Measurements from ENCODE around the gene NSMF.

Gene NSMF

DNA sequence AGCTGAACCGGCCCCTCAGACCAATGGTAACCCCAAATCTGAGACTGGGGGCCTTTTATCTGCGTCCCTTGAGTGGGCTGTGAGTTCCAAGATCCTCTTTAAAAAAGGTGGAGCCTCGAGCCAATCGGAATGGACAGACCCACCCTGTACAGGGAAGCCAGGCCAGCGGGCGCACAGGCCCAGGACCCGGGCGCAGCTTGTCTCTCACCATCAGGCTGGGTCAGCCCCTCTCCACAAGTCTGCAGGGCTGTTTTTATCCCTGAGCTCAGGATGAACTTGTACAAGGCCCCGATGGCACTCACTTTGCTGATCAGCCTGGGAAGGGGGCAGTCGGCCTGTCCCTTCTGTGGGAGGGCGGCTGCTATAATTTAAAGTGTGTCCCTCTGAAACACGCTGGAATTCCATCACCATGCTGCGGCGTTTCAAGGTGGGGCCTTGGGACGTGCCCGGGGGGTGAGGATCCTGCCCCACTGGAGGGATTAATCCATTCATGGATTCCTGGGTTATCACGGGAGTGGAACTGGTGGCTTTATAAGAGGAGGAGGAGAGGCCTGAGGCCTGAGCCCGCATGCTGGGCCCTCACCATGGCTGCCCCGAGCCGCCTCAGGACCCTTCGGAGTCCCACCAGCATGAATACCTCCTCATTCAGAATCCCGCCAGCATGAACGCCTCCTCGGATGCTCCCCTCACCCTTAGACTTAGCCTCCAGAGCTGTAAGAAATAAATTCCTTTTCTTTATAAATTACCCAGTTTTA, 50.3 kb downstream of the NSMF start:
- no peak for DNase-seq

DNA sequence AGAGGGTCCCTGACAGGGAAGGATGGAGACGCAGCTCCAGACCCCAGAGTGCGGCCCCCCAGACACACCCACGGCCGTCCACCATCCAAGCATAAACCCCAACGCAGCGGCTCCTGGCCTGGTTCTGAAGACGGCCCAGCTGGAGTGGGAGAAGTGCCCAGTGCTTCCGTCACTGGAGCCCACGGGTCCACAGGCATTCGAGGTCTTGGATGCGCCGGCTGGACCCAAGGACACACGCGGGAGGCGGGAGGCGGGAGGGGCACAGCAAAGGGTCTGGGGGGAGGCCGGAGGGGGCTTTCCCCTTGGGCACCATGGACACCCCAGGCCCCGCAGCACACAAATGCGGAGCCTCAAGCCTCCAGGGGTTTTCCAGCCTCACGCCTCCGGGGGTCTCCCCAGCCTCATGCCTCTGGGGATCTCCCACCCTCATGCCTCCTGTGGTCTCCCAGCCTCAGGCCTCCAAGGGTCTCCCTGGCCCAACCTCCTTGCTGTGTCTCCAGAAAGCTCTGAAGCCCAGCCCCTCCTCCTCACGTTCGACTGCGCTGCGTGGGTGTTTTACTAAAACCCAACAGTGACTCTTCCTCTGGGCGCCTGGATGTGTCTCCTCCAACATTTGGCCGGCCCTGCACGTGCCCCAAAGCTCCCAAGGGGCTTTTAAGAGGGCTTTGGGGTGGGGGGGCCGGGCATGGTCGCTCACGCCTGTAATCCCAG, 51.4 kb downstream of the NSMF start:
- no peak for DNase-seq

DNA sequence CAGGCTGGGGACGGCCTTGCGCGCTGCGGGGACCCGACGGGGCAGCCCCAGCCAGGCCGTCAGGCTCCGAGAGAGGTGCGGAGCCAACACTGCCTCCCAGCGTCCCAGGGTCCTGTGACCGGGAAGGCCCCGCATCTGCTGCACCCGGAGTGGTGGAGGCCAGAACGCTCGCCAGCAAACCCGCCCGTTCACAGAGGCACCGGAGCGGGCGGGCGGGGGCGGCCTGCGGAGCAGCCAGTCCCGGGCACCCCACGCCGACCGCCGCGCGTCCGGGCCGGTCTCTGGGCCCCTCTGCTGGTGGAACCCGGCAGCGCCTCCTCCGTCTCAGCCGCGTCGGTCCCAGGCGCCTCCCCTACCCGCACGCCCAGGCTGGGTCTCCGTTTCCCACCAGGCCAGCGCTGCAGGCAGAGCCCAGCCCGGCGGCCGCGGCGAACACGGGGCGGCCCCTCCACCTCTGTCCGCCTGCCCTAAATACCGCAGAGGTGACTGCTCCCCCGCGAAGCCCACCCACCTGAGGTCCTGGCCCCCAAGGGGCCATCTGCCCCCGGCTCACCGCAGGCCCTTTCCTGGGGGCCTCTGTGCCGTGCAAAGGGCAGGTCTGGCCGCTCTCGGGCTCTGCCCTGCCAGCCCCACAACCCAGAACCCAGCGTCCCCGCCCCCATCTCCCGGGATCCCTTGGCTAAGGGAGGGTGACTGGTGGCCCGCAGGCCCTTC, 52.1 kb downstream of the NSMF start:
- DNase-seq, result peak; percentile 63

DNA sequence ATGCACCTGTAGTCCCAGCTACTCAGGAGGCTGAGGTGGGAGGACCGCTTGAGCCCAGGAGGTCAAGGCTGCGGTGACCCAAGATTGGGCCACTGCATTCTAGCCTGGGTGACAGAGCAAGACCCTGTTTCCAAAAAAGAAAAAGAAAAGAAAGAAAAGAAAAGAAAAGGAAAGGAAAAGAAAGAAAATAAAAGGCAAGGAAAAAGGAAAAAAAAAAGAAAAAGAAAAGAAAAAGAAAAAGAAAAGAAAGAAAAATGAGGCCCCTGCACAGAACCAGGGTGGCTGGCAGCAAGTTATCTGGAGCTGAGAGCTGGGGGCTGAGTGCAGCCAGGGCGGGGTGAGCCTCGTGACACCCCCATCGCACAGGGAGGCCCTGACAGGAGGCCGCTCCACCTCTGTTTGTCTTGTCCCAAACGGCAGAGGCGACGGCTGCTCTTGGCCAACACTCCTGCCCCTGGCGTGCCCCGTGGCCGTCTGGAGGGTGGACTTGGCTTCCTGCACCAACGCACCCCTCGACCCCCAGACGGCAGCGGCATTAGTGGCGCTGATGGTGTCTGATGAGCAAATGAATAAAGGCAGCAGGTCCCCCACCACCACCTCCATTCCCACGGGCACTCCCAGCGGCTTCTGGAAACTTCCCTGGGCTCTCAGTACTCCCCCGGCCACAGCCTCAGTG, 52.9 kb downstream of the NSMF start:
- DNase-seq, result no peak

DNA sequence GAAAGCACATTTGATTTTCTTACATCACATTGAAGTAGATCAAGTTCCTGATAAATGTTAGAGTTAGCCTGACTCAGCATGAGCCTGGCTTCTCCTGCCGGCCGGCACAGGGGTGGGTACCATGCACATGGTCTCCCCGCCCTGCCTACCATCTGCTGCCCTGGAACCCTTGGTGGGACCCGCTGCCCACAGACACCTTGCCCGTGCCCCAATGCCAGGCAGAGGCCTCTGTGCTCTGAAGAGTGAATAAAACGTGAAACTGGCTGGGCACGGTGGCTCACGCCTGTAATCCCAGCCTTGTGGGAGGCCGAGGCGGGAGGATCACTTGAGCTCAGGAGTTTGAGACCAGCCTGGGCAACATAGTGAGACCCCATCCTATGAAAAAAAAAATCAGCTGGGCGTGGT, 53.5 kb downstream of the NSMF start:
- no peak for DNase-seq

DNA sequence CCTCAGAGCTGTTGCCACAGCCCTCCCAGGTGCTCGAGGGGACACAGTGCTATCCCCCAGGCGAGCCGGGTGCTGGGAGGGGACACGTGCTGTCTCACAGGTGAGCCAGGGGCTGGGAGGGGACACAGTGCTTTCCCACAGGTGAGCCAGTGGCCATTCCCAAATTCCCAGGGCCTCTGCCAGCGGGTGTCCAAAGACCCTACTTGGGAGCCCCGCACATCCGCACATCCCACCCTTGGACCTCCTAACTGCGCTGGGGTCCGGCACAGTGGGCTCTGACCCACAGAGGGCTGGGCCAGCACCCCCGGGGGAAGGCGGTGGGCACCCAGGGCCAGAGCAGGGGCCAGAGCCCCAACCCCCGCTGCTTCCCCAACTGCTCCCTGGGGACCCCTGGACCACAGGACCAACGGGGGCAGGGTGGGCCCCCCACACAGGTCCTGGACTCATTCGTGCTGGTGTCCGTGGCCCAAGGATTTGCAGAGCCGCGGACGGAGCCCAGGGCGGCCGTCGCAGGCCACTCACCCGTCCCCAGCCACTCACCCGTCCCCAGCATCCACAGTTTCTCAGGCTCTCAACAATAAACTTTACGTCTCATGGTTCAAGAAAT, 54.1 kb downstream of the NSMF start:
- DNase-seq, result no peak

DNA sequence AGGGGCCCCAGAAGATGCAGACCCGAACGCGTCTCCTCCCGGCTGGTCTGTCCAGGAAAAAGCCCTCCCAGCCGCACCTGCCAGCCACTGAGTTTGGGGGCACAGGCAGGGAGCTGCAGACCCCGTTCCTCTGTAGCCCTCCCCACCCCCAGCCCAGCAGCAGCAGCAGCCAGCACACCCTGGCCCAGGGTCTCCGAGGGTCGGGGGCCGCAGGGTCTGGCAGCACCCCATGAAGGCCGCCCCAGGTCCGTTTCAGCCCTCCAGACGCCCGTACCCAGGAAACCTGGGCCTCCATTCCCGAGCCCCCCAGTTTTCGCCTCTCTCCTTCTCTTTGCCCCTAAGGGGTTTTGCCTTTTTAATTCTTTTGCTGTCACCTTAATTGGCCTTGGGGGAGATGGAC, 55.9 kb downstream of the NSMF start:
- DNase-seq, result no peak

DNA sequence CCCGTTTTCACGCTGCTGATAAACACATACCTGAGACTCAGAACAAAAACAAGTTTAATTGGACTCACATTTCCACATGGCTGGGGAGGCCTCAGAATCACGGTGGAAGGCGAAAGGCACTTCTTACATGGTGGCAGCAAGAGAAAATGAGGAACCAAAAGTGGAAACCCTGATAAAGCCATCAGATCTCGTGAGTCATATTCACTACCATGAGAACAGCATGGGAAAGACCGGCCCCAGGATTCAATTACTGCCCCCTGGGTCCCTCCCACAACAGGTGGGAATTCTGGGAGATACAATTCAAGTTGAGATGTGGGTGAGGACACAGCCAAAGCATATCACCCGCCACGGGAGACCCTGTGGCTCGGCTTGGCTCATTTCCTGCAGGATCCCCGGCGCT, 56.4 kb downstream of the NSMF start:
- DNase-seq, result no peak

DNA sequence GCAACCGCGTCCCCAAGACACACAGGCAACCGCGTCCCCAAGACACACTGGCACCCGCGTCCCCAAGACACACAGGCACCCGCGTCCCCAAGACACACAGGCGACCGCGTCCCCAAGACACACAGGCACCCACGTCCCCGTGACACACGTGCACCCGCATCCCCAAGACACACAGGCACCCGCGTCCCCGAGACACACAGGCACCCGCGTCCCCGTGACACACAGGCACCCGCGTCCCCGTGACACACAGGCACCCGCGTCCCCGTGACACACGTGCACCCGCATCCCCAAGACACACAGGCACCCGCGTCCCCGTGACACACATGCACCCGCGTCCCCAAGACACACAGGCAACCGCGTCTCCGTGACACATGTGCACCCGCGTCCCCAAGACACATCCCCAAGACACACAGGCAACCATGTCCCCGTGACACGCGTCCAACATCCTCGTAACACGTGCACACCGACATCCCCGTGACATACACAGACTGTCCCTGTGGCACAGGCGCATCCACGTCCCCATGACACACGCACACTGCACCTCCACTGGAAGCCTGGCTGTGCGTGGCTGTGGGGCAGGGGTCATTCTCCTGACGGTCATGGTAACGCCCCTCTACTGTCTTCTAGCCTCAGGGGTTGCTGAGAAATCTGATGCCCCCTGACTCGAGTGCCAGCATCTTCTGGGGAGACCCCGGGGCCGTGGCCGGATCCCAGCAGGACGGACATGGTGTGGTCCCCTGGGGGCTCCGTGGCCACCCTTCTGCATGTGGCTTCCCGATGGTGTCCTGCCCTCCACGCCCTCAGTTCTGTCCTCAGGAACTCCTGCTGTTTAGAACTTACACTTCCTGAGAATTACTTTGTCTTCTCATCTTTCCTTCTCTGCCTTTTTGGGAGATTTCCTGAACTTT, 60.3 kb downstream of the NSMF start:
- DNase-seq, result no peak

DNA sequence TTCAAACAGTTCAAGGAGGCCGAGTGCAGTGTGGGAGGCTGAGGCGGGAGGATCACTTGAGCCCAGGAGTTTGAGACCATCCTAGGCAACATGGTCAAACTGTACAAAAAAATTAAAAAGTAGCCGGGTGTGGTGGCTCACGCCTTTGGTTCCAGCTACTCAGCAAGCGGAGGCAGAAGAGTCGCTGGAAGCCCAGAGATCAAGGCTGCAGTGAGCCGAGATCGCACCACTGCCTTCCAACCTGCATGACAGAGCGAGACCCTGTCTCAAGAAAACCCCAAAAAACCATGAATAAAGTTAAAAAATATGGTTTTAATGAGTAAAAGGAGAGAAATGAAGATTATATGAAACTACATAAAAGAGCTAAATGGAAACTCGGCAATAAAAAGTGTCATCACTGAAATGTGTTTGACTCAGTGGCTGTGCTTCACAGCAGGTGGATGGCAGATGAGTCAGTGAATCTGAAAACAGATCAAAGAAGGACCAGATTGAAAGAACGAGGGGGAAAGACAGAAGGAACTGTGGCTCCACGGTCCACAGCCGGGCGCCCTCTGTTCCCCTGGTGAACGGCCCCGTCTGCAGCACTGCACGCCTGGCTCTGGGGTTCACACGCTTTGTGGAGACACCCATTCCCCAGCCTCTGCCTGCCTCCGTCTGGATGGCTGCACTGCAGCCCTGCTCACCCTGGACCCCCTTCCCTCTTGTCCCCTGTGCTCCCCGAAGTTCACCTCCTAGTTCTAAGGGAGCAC, 61.3 kb downstream of the NSMF start:
- peak; percentile 44 for DNase-seq
